GM19099 (cell line): ENCODE data around the gene CDON.

Source experiments
- POLR2A ChIP-seq: IDR thresholded peaks from 3 replicates; pipeline ENCODE4 v1.6.1; 2011; ENCODE audit warnings: low read depth; ENCODE audit not compliant: insufficient read length; ENCODE audit errors: extremely low read depth

The CDON gene

DNA sequence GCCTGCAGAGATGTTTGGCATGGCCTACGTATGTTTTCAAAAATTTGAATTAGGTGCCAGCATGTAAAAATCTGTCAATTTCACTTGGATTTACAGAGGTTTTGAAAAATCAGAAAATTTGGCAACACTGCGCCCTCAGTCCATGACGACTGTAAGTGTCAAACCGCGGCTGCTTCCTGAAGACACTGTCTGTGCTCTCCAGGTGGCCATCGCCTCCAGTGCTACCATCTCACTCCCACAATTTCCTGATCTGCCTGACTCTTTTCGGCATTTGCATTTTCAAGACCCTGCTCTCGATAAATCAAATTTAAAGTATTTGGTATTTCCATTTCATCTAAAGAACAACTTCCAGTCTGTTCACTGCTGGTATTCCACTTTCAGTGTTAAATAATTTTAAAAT is 82.2 kb downstream of the CDON start:
- no peak for TF ChIP-seq POLR2A

DNA sequence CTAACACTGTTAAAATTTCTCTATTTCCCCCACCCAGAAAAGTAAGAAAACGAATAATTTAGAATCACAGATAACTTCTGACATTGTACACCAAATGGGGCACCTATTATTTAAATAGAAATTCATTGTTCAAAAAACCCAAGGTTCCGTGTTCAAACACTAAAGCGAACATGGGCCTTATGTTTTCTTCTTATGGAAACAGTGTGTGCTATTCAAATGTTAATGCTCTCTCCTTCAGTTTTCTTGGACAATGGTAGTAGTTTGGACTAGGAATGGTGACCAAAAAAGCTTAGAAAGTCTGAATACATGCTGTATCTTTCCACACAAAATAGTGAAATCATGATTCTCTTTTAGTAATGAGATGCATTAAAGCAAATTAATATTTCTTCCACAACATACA is 83.2 kb downstream of the CDON start:
- no peak for TF ChIP-seq POLR2A

DNA sequence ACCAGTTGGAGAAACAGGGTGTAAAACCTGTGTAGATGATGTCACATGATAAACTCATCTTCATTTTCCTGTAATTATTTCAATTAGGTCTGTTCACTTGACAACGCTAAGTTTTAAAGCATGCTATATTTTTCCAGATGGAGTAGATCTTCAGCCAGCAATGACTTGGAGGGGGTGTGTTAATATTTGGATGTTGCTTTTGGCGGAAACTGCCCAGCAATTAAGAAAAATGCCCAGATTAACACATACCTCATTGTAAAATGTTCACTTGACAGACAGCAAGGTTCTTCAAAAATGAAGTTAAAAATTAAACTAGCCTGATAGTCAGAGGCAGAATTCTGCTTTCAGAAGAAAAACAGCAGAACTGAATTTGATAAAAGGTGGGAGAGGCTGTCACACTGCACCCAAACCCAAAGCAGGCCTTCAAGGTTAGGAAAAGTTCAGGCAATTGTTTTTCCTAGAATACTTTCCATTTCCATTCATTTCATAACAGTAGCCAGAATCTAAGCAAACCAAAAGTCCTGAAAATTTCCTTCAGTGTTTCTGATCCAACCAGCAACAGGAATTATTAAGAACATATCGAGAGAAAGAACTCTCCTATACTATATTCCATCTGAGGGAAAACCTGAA is 83.8 kb downstream of the CDON start:
- no peak for TF ChIP-seq POLR2A

DNA sequence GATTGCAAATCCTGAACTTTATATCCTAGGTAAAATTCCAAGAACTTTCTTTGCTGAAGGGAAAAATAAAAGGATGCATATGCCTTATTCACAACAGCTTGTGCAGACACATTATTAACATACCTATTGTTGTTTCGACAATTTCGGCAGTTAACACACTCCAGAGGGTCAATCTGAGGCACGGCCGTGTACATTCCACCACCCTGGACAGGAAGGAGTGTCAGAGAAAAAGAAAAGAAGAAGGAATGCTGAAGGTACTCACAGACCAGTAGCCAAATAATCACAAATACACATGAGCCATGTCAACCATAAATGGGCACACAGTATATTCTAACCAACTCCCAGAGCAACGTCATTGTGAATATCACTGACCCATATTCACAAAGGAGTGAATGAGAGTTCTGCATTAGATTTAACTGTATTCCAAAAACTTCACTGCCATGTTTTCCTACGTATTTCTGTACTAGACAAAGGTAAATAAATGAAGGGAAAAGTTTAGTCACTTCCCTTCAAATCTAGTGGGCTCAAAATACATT is 84.4 kb downstream of the CDON start:
- no peak for TF ChIP-seq POLR2A

DNA sequence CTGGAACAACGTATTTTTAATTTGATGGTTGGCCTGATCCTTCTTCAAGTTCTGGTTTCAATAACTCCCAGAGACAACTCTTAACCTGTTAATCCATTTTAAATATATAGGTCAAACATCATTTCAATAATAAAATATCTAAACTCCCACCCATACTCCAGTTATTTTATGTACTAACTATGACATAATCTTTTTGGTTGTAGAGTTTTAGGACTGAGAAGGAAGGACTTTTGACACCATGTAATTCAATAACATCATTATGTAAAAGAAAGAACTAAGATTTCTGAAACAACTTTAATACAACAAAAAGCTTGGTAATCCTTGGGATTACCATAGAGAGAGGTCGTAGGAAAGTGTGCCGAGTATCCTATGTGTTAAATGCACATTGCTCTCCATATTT is 85.3 kb downstream of the CDON start:
- no peak for TF ChIP-seq POLR2A

DNA sequence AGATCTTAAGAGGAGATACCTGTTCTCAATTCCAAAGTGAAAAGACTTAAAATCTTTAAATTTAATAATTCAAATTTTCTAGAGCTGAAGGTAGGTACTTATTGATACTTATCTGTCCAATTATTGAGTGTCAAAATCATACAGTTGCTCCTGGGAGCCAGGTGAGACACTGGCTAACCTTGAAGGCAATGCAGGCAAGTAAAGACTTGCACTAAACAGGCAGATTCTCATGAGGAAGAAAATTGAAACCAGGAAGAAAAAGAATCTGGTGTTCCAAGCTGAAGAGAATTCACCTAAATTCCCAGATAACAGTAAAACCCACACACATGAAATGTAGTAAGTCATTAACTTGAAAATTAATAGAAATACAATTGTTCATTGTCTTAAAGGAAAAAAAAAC is 86.5 kb downstream of the CDON start:
- no peak for TF ChIP-seq POLR2A

DNA sequence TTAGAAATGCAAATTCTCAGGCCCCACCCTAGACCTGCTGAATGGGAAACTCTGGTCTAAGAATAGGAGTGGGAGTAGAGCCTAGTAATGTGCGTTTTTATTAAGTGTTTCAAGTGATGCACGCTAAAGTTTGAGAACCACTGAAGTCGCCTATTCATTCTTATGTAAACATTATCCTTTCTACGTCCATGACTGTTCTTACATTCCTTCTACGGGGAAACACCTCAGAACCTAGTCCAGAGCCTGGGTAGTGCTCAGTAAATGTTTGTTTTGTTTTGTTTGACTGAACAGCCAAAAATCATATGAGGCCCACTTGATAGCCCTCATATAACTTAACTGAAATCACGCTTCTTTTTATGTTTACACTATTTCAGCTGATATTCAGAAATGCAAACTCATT is 87.0 kb downstream of the CDON start:
- no peak for TF ChIP-seq POLR2A

DNA sequence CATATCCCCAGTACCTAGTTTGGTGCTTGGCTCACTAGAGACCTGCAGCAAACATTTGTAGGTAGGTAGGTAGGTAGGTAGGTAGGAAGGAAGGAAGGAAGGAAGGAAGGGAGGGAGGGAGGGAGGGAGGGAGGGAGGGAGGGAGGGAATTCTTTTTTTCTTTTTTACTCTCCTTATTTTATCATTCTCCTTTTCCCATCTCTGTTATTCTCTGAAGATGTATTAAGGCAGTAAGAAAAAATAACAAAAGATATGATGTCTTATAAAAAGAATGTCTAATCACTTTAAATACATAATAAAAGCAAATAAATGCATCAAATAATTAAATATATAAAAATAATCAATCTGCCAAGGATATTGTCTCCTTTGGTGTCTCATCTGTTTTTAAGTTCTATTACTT is 88.4 kb downstream of the CDON start:
- no peak for TF ChIP-seq POLR2A

DNA sequence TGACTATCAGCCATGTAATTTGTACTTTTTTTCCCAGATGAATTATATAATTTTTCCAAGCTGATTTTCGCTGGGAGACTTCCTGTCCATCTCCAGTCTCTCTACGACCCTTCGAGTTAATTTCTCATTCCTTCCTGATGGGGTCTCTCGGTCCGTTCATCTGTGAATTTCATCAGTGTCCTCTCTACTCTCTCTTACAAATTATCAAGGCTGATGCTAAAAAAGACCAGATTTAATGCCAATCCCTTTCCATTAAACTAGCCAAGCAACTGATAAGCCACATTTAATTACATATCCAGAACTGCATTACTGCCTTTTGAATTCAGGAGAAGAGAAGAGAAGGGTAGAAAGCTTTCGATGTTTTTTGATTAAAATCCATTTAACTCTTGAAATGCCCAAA is 91.0 kb downstream of the CDON start:
- no peak for TF ChIP-seq POLR2A

DNA sequence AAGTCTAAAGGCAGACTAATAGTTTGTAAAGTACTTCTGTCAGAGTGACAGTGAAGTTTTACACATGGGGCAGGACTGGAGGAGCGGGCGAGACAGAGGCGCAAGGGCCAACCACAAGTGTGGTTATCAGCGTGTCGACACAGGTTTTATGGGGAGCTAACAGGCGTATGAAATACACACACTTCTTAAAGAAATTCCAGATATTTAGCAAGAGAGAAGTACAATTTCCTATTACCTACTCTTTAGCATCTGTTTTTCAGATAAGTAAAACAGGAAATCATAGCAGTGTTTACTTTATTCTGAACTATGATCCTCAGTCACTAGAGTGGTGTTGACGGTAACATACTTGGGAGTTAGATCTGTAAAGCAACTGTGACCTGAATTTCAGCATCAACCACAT is 94.3 kb downstream of the CDON start:
- no peak for TF ChIP-seq POLR2A

DNA sequence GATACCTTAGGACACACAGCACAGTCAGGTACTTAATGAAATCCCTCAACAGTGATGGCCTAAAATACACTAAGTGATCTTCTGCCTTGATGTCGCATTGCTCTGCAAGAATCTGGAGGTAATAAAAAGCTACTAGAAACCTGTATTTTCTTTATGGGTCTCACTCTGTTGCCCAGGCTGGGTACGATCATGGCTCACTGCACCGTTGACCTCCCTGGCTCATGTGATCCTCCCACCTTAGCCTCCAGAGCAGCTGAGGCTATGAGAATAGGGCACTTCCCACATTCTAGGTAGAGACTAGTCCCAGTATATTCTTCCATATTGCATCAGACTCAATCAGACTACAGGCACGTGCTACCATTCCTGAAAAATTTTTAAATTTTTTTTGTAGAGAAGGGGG is 95.2 kb downstream of the CDON start:
- no peak for TF ChIP-seq POLR2A

DNA sequence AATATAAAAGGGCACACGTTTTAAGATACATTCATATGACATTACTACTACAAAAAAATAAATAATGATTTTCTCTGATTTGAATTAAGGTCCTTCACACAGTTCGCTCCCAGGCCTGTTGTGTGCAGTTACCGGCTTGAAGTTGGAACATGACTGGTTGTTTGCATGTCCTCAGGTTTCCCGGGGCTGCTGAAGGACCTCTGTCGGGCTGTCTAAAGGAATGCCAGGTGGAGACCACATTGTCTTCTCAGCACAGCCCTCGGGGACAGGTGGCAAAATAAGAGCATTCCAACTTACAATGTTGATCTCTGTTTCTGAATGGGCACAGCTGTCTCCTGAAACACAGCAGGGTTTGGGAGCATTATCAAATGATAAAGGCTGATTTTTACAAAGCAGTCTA is 101.9 kb downstream of the CDON start:
- TF ChIP-seq POLR2A: no peak

DNA sequence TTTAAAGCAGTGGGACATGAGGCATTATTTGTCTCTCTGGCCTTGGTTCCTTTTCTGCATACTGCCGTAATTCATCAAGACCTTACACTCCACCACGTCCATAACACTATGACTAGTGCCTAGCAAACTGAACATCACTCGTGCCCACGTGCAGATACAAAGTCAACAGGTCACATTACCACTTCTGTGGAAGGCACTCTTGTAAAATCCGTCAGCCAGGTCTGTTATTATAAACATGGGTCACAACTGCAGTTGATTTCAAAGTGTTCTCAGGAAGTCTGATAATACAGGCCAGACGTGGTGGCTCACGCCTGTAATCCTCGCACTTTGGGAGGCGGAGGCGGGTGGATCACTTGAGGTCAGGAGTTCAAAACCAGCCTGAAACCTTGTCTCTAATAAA is 102.7 kb downstream of the CDON start:
- TF ChIP-seq POLR2A: no peak

DNA sequence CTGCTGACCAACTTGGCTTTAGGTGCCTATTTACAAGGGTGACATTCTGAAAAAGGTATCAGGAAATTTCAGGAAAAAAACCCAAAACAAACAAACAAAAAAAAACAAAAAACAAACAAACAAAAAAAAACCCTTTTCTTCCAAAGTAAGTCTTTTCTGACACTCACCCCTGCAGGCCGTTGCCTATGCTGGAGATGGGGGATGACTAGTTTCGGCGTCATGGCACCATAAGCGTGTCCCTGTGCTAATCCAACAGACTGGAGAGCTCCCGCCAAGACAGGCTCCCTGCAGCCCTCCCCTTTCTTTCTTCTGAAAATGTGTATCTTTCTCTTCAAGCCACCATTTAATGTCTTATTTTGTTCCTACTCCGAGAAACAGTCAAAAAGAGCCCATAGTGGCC is 103.2 kb downstream of the CDON start:
- no peak for TF ChIP-seq POLR2A

DNA sequence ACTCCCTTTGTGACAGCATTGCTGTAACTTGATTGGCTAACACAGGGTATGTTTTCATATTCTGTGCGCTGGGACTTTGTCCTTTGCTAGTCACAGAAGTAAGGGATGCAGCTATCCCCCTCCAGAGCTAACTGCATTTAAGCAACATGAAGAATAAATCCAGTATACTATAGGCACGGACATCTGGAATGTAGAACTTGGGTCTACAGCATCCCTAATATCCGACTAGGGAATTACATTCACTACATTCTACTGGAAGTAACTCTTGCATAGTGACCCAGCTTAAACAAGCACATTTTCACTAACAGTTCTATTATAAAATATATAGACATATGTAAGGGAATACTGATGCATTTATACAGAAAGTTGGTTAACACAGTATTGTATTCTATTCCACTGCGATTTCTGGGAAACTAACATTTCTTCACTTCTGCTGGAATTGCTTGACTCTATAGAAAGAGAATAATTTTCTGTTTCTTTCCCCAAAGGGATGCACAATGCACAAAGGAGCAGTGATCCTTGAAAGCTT is 103.7 kb downstream of the CDON start:
- TF ChIP-seq POLR2A: no peak

DNA sequence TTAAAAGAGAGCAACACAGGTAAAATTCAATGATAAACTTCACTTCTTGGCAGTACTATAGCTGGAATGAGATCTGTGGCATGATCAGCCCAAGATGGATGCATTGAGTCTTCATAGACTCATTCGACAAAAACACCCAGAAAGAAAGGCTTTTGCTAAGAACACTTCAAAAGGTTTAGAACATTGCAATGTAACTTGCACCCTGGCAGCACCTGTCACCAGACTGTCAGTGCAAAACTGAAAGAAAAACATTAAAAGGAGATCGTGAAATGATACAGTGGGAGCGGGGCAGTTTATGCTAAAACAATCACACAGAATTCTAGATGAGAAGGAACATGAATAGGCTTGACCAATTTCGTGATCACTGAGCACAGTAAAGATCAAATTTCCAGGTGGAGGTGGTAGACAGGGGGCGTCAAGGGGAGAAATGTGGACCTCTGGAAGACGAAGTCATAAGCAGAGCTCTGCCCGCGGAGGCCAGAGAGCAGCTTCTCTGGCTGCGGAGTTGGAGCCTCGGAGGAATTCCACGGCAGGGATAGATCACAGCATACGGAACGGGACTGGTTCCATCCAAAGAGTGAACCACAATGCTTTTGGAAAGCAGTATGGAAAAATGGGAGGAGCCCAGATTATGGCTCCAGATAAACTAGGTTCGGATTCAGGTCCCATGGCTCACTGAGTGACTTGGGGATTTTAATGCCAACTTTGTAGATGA is 104.9 kb downstream of the CDON start:
- TF ChIP-seq POLR2A: no peak

DNA sequence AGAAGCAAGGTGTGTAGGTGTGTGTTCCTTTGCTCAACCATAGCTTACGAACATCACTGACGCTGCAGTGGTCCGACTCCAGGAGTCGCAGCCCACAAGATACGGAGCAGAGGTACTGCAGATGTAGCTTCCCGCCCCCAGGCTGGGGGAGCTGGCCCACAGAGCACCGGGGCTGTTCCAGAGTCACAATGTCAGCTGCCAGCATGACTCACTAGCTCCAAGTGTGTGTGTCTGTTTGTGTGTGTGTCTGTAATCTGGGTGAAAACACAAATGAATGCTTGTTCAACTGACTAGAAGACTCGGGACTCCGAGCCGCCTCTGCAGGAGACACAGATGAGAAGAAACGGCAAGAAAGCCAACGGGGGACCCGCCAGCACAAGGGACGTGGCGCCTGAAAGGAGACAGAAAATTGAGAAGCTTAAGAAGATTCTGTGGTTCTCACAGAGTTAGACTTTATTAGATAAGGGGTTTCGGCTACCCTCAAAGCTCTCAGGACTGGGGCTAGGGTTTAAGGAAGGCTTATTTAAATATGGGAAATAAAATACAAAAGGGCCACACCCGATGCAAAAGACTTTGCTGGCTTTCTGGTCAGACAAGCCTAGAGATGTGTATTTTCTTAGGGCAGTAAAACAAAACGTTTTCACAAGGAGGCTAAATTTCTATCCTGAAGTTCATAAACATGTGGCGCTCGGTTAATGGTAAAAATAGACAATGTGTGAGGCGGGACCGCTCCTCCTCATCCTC is 106.1 kb downstream of the CDON start:
- no peak for TF ChIP-seq POLR2A

DNA sequence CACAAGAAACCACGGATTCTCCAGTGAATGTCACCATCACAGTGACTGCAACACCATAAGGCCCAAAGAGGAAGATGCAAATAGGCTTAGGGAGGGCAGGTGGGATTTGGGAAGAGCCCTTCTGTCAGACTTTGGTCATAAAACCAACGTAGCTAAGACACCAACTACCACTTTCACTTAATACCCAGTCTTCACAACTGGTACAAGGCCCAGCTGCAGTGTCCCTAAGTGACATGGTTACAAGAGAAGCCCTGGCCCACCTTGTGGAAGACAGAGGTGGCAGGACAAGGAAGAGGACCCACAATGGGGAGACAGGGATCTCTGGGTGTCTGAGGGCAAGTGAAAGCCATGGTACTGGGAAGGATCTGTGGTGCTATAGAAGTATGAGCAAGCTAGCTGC is 106.8 kb downstream of the CDON start:
- TF ChIP-seq POLR2A: no peak
